H9 (cell line): Measurements from ENCODE around the gene PTGER3. TPM values are rescaled to one million over a fixed set of nuclear protein-coding genes. Genes with fewer than 3 reads are reported as not detected.

Experiments
- DNase-seq: peaks from one replicate; pipeline ENCODE4 v3.0.0-alpha.2; 2017
- H2AFZ ChIP-seq: one replicate; pipeline ENCODE4 v1.6.1; 2013; ENCODE audit warnings: mild to moderate bottlenecking, low read length, control low read depth, moderate library complexity
- H2AK5ac ChIP-seq: 2 replicates; pipeline ENCODE4 v1.6.1; 2013; ENCODE audit warnings: low read length, control low read depth, mixed read lengths; ENCODE audit not compliant: insufficient read length
- H2BK120ac ChIP-seq: one replicate; pipeline ENCODE4 v1.6.1; 2013; ENCODE audit warnings: low read depth, mild to moderate bottlenecking, low read length, control low read depth, inconsistent platforms; ENCODE audit not compliant: poor library complexity, severe bottlenecking
- H2BK12ac ChIP-seq: 2 replicates; pipeline ENCODE4 v1.6.1; 2013; ENCODE audit warnings: low read length, control low read depth, mixed read lengths, low read depth; ENCODE audit not compliant: insufficient read length
- H2BK15ac ChIP-seq: 2 replicates; pipeline ENCODE4 v1.6.1; 2013; ENCODE audit warnings: low read depth, low read length, control low read depth
- H2BK20ac ChIP-seq: one replicate; pipeline ENCODE4 v1.6.1; 2013; ENCODE audit warnings: low read depth, mild to moderate bottlenecking, low read length, control low read depth, inconsistent platforms; ENCODE audit not compliant: poor library complexity, severe bottlenecking
- H2BK5ac ChIP-seq: 2 replicates; pipeline ENCODE4 v1.6.1; 2013; ENCODE audit warnings: low read length, control low read depth, mixed read lengths; ENCODE audit not compliant: insufficient read length
- H3K14ac ChIP-seq: 2 replicates; pipeline ENCODE4 v1.6.1; 2013; ENCODE audit warnings: low read length, control low read depth; ENCODE audit not compliant: insufficient read depth
- H3K18ac ChIP-seq: 2 replicates; pipeline ENCODE4 v1.6.1; 2013; ENCODE audit warnings: low read depth, mild to moderate bottlenecking, mixed read lengths, low read length, control low read depth; ENCODE audit not compliant: insufficient read length
- H3K23ac ChIP-seq: 2 replicates; pipeline ENCODE4 v1.6.1; 2013; ENCODE audit warnings: low read length, control low read depth, mixed read lengths, low read depth; ENCODE audit not compliant: insufficient read length
- H3K23me2 ChIP-seq: 2 replicates; pipeline ENCODE4 v1.6.1; 2013; ENCODE audit warnings: low read depth, mild to moderate bottlenecking, mixed read lengths, low read length, control low read depth; ENCODE audit not compliant: insufficient read length, poor library complexity, severe bottlenecking
- H3K27ac ChIP-seq: 2 replicates; pipeline ENCODE4 v1.5.1; 2013; ENCODE audit warnings: low read length, control low read depth, mixed read lengths, low read depth; ENCODE audit not compliant: insufficient read length
- H3K27me3 ChIP-seq: 2 replicates; pipeline ENCODE4 v1.6.1; 2013; ENCODE audit warnings: low read length, control low read depth, inconsistent platforms; ENCODE audit not compliant: insufficient read depth
- H3K4ac ChIP-seq: 2 replicates; pipeline ENCODE4 v1.6.1; 2013; ENCODE audit warnings: low read depth, mild to moderate bottlenecking, control low read depth, inconsistent platforms, low read length, moderate library complexity
- H3K4me1 ChIP-seq: 2 replicates; pipeline ENCODE4 v1.6.1; 2013; ENCODE audit warnings: low read length, control low read depth, inconsistent platforms; ENCODE audit not compliant: insufficient read depth
- H3K4me2 ChIP-seq: 2 replicates; pipeline ENCODE4 v1.6.1; 2013; ENCODE audit warnings: low read length, control low read depth, mixed read lengths; ENCODE audit not compliant: insufficient read length, insufficient read depth
- H3K56ac ChIP-seq: 2 replicates; pipeline ENCODE4 v1.6.1; 2013; ENCODE audit warnings: low read depth, mild to moderate bottlenecking, mixed read lengths, low read length, control low read depth; ENCODE audit not compliant: insufficient read length
- H3K79me1 ChIP-seq: 2 replicates; pipeline ENCODE4 v1.6.1; 2013; ENCODE audit warnings: low read depth, mild to moderate bottlenecking, moderate library complexity, low read length, control low read depth, inconsistent platforms; ENCODE audit not compliant: insufficient read depth, poor library complexity, severe bottlenecking
- H3K79me2 ChIP-seq: 2 replicates; pipeline ENCODE4 v1.6.1; 2013; ENCODE audit warnings: low read length, control low read depth, inconsistent platforms; ENCODE audit not compliant: insufficient read depth
- H3K9ac ChIP-seq: 2 replicates; pipeline ENCODE4 v1.6.1; 2013; ENCODE audit warnings: low read length, control low read depth, mixed read lengths; ENCODE audit not compliant: insufficient read length; ENCODE audit errors: extremely low read depth
- H3K9me3 ChIP-seq: one replicate; pipeline ENCODE4 v1.6.1; 2013; ENCODE audit warnings: low read depth, low read length, inconsistent platforms; ENCODE audit not compliant: control insufficient read depth
- H3T11ph ChIP-seq: one replicate; pipeline ENCODE4 v1.6.1; 2013; ENCODE audit warnings: mild to moderate bottlenecking, low read length, control low read depth, inconsistent platforms
- H4K20me1 ChIP-seq: one replicate; pipeline ENCODE4 v1.6.1; 2013; ENCODE audit not compliant: control insufficient read depth, insufficient read length, insufficient read depth
- H4K5ac ChIP-seq: 2 replicates; pipeline ENCODE4 v1.6.1; 2013; ENCODE audit warnings: low read depth, mild to moderate bottlenecking, mixed read lengths, low read length, control low read depth; ENCODE audit not compliant: insufficient read length
- H4K8ac ChIP-seq: replicated peaks from 2 replicates; pipeline ENCODE4 v1.6.1; 2013; ENCODE audit warnings: low read length, control low read depth, mixed read lengths, low read depth; ENCODE audit not compliant: insufficient read length
- H4K91ac ChIP-seq: 2 replicates; pipeline ENCODE4 v1.6.1; 2013; ENCODE audit warnings: low read depth, mild to moderate bottlenecking, moderate library complexity, mixed read lengths, low read length, control low read depth; ENCODE audit not compliant: insufficient read length
- H3K27ac Mint-ChIP-seq, 3 experiments: 2 replicates in 2 of 3; 3 replicates in 1 of 3; pipeline ENCODE4 v1.8.0; 2020 to 2021; ENCODE audit warnings: mixed read lengths in 3 of 3, mild to moderate bottlenecking in 1 of 3, moderate library complexity in 1 of 3
- H3K27me3 Mint-ChIP-seq: 2 replicates; pipeline ENCODE4 v1.8.0; 2021; ENCODE audit warnings: low read depth, mild to moderate bottlenecking, moderate library complexity, mixed read lengths
- H3K36me3 Mint-ChIP-seq, 3 experiments: 2 replicates in 2 of 3; 3 replicates in 1 of 3; pipeline ENCODE4 v1.8.0; 2020 to 2021; ENCODE audit warnings: low read depth in 3 of 3, mixed read lengths in 3 of 3; ENCODE audit not compliant: insufficient read depth in 1 of 3
- H3K4me1 Mint-ChIP-seq, 2 experiments: 2 replicates each; pipeline ENCODE4 v1.8.0; 2020; ENCODE audit warnings: mixed read lengths in 2 of 2
- H3K4me3 Mint-ChIP-seq, 2 experiments: 2 replicates in 1 of 2; 3 replicates in 1 of 2; pipeline ENCODE4 v1.8.0; 2020 to 2021; ENCODE audit warnings: mild to moderate bottlenecking in 2 of 2, mixed read lengths in 2 of 2, moderate library complexity in 1 of 2
- H3K9me3 Mint-ChIP-seq, 2 experiments: 2 replicates in 1 of 2; 3 replicates in 1 of 2; pipeline ENCODE4 v1.8.0; 2020; ENCODE audit warnings: mild to moderate bottlenecking in 2 of 2, mixed read lengths in 2 of 2, moderate library complexity in 1 of 2
- WGBS: extraction: QIAGEN DNeasy Blood & Tissue Kit; methylation state at CpG from one replicate; pipeline ENCODE4 v1.1.7; 2013; ENCODE audit warnings: missing lambda C conversion rate, low lambda C conversion rate, mixed read lengths; ENCODE audit not compliant: insufficient read length; ENCODE audit errors: extremely low coverage; 5-methylcytosine and 5-hydroxymethylcytosine counted together
- total RNA-seq: library from RNA; stranded (reverse); gene quantifications from 2 replicates; pipeline ENCODE4 v1.2.1, GENCODE V29; 2021
- TF ChIP-seq, protein P1 (sequence below): fragments of 200-600 bp; sonication (generic); conservative IDR thresholded peaks from 3 replicates; pipeline ENCODE4 v1.8.0; 2021; ENCODE audit warnings: antibody characterized with exemption, mild to moderate bottlenecking

Gene PTGER3
- total RNA-seq, 1 experiment from 2014 or later: 0.26 TPM

DNA sequence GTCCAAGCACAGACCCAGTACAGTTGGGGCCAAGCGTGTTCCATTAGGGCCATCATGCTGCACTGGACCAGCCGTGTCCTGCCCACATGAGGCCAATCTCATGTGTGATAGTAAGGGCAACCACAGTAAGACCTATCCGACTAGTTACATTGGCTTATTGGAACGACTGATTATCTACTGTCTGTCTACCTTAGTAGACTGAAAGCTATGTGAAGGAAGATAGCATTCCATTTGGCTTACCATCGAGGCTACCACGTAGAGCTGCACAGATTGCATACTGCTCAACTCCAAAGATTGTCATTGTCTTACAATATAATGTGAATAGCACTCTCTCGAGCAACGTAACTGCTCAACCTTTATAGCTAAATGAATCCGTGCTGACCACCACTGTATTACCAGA, 10.6 kb downstream of the PTGER3 start:
- H3T11ph ChIP-seq: no peak overlapping the region
- no peak overlapping the region for H2BK20ac ChIP-seq
- no peak overlapping the region for H4K91ac ChIP-seq
- no peak overlapping the region for H3K56ac ChIP-seq
- no peak overlapping the region for H2AFZ ChIP-seq
- H4K5ac ChIP-seq: no peak overlapping the region
- H3K4me3 Mint-ChIP-seq: no peak overlapping the region
- no peak overlapping the region for H3K27ac Mint-ChIP-seq
- no peak overlapping the region for H3K18ac ChIP-seq
- WGBS: no CpG with 5 or more reads among the region's 9 CpGs
- no peaks in the 10 kb centered on the region for H3K27me3 ChIP-seq
- H3K27me3 Mint-ChIP-seq: peaks cover 2% of the 10 kb centered on the region
- H4K8ac ChIP-seq: no peak overlapping the region
- H3K9ac ChIP-seq: no peak overlapping the region
- H2BK12ac ChIP-seq: no peak overlapping the region
- no peaks in the 10 kb centered on the region for H3K79me2 ChIP-seq
- H3K4ac ChIP-seq: no peak overlapping the region
- no peak overlapping the region for H3K14ac ChIP-seq
- no peaks in the 10 kb centered on the region for H3K23me2 ChIP-seq
- H3K9me3 Mint-ChIP-seq: no peaks in the 10 kb centered on the region
- DNase-seq: no peak
- no peak overlapping the region for H3K23ac ChIP-seq
- no peak overlapping the region for H3K4me2 ChIP-seq
- H2BK5ac ChIP-seq: no peak overlapping the region
- no peaks in the 10 kb centered on the region for H4K20me1 ChIP-seq
- H2BK15ac ChIP-seq: no peak overlapping the region
- H3K4me1 ChIP-seq: no peaks in the 10 kb centered on the region
- no peak overlapping the region for H2AK5ac ChIP-seq
- no peaks in the 10 kb centered on the region for H3K79me1 ChIP-seq
- no peak overlapping the region for H2BK120ac ChIP-seq
- no peaks in the 10 kb centered on the region for H3K4me1 Mint-ChIP-seq
- no peaks in the 10 kb centered on the region for H3K36me3 Mint-ChIP-seq
- H3K9me3 ChIP-seq: no peaks in the 10 kb centered on the region
- TF ChIP-seq, protein P1, sequence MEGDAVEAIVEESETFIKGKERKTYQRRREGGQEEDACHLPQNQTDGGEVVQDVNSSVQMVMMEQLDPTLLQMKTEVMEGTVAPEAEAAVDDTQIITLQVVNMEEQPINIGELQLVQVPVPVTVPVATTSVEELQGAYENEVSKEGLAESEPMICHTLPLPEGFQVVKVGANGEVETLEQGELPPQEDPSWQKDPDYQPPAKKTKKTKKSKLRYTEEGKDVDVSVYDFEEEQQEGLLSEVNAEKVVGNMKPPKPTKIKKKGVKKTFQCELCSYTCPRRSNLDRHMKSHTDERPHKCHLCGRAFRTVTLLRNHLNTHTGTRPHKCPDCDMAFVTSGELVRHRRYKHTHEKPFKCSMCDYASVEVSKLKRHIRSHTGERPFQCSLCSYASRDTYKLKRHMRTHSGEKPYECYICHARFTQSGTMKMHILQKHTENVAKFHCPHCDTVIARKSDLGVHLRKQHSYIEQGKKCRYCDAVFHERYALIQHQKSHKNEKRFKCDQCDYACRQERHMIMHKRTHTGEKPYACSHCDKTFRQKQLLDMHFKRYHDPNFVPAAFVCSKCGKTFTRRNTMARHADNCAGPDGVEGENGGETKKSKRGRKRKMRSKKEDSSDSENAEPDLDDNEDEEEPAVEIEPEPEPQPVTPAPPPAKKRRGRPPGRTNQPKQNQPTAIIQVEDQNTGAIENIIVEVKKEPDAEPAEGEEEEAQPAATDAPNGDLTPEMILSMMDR: no peak
- no peak overlapping the region for H3K27ac ChIP-seq
